Measurements from ENCODE around the gene KIF19.
"Not testable (repeated sequence)": the region's sequence is repeated elsewhere in the genome, so short reads cannot be mapped to it uniquely, and the experiment has no call there.

KIF19 gene

DNA sequence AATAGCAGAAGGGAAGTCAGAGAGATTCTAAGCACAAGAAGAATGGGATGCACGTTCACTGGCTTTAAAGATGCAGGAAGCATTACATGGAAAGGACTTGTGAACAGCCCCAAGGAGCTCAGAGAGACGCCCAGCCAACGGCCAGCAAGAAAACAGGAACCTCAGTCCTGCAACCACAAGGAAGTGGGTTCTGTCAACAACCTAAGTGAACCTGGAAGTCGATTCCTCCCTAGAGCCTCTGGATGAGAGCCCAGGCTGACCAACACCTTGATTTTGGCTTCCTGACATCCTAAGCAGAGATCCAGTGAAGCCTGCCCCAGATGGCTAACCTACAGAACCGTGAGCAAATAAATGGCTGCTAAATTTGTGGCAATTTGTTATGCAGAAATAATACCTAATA lies 65.7 kb downstream of the KIF19 start:
- DNase-seq: no peak

DNA sequence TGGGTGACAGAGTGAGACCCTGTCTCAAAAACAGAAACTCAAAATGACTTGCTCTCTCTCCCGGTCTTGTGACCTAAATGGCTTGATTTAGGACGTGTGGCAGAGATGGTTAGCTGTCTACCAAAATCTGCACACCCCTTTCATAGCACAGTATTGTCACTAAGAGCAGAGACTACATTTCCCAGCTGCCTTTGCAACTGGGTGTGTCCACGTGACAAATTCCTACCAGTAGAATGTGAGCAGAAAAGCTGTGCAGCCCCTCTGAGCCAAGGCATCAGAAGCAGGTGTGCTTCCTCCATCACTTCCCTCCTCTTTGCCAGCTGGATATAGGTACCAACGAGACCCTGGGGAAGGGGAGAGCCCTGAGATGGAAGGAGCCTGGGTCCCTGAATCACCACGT lies 66.8 kb downstream of the KIF19 start:
- DNase-seq: no peak

DNA sequence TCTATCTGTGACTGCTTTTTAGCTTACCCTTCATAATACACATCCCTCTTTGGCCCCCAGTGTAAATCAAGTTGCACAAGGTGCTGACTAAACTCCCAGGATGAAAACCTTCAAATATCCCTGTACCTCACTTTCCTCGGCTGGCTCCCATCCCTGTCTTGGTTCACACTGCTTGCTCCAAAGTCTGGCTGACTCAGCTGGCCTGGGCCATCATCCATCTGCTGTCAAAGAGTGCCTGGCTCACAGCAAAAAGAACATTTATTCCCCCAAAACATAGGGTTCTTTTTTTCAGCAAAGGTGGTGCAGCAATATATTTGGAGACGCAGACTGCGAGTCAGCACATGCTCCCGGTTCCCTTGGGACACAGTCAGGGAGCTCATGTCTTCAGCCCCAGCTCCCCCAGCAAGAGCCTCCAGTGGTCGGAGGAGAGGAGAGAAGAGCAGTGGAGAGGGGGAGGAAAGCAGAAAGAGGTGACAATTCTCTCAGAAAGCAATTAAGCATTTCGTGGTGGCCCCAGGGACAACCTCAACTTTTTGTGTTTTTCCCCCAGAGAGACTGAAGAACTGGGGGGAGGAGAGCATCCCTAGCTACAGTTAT lies 67.4 kb downstream of the KIF19 start:
- DNase-seq: no peak

DNA sequence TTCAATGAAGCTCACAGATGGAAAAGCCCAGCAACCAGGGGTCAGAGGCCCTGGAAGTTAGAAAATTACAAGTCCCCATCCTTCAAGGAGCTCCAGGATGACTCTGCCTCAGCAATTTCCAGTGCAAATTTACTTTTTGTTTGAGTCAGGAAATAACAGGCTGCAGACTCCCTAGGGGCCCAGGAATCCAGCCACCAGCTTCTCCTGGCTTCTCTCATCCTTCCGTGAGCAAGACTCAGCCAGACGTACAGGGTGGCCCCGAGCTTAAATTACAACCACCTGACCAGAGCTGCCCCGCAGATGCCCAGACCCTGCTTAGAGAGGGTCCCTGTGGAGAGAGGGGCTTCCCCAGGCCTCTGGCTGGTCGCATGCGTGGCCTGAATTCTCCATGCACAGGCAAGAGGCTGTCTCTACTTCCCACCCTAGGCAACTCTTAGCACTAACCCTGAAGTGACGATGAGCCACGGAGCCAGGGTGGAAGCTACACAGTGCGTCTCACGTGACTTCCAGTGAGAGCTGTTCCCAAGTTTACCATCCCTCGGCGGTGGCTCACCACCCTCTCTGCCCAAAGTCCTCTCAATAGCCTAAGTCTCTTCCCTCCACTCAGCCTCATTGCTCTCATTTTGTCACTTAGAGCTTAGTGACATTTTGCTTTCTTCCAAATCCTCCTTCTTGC lies 68.4 kb downstream of the KIF19 start:
- no peak for DNase-seq

DNA sequence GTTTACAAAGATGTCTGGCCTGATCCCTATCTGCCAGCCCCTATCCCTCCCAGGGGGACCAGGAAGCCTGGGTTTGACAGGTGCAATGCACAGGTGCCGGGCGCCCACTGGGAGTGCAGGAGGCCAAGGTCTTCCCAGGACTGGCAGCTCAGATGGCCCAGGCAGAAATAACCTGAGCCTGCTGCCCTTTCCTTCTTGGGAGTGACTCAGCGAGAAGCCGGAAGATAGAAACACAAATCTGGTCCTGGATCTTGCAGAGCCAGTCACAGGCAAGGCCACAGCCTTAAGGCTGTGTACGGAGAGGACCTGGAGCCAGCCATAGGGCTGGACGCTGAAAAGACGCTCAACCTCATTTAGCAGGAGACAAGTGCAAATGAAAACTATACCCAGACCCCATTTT lies 69.0 kb downstream of the KIF19 start:
- no peak for DNase-seq

DNA sequence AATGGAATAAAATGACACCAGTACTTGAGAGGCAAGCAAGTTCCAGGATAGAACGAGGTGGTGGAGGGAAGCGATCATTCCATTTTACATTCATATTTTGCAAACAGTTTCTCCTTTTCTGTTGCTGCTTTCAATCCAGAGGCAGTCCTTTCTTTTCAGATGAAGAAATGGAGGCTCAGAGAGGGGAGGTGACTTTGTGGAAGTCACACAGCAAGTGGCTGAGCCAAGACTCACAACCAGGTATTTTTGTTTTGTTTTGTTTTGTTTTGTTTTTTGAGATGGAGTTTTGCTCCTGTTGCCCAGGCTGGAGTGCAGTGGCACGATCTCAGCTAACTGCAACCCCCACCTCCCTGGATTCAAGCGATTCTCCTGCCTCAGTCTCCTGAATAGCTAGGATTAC lies 70.5 kb downstream of the KIF19 start:
- DNase-seq: no peak

DNA sequence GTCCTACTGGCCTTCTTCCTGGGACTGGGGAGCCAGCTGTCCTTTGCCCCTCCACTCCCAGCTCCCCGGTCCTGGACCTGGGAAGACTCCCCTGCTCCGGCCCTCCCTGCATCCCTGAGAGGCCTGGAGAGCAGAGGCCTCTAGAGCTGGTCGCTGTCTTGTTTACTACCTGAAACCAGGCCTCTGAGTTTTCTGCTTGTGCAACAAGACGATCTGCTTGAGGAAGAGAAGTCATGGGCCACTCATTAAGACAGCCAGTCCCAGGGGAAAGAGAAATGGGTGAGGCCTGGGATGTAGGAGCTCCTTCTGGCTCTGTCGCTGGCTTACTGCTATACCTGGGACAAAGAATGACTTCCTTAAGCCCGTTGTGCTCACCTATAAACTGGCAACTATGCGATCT lies 76.0 kb downstream of the KIF19 start:
- DNase-seq: no peak

DNA sequence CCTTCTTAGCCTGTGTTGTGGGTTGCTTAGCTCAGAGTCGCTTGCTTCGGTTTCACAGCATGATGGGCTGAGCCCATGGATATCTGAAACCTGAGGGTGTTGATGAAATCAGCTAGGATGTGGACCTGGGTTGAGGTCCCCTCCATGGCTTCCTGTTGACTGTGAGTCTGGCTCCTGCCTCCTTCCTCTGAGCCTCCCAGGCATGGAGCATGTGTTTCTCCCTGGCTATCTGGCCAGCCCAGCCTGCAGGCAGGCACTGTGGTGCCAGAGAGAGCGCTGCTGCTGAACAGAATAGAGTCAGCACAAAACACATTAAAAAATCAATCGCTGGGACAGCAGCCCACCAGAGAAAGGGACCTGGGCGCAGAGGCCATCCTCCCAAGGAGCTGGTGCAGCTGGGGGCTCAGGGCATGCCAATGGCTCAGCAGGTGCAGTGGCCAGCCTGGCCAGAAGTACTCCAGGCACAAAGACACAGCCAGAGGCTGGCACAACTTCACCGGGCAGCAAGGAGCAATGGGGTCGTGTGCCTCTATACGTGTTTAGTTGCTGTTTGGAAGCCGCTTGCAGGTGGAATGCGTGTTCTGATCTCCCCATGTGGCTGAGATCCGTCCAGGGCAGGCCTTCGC lies 77.6 kb downstream of the KIF19 start:
- DNase-seq: no peak

DNA sequence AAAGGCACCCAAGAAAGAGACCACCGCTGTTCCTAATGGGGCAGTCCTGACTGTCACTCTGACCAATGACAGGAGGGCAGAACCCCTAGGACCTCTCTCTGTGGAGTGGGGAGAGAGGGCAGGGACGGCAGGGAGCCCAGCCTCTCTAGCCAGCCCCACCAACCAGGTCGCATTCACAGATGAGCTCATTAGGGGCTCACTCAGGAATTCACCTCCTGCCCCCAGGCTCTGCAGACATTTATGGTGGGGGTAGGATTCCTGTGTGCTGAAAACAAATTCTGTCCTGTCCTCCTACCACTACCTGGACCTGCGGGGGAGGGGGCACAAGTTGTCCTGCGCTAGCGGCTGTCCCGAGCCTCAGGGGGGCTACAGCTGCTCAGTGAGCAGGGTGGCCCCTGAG lies 78.2 kb downstream of the KIF19 start:
- no peak for DNase-seq

DNA sequence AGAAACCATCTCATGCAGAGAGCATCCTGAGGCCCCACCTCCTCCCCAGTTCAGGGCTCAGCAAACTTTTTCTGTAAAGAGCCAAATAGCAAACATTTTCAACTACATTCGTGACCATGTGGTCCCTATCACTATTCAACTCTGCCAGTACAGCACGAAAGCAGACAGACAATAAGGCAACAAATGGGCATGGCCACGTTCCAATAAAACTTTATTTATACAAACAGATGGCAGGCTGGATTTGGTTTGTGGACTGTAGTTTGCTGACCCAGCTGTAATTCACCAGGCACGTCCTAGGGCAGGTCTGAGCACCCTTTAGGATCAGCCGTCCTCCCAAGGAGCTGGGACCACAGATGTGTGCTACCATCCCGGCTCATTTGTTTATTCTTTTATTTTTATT lies 78.8 kb downstream of the KIF19 start:
- no peak for DNase-seq

DNA sequence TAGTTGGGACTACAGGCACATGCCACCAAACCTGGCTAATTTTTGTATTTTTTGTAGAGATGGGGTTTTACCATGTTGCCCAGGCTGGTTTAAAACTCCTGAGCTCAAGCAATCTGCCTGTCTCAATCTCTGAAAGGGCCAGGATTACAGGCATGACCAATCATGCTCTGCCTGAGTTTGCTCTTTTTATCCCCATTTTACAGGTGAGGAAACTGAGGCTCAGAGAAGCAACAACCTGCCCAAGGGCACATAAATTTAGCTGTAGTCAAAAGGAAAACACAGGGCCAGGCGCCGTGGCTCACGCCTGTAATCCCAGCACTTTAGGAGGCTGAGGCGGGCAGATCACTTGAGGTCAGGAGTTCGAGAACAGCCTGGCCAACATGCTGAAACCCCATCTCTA lies 79.3 kb downstream of the KIF19 start:
- not testable (repeated sequence) for DNase-seq

Measured in DMS79 treated with DMSO at 0.1 percent for 48 hours (cell line).